NB4 (cell line): ENCODE results near the gene RAB12.

Experiments used
- CTCF ChIP-seq: IDR thresholded peaks from one replicate; pipeline ENCODE4 v1.5.1; 2012; ENCODE audit warnings: low read depth, low read length
- POLR2A ChIP-seq: IDR thresholded peaks from 2 replicates; pipeline ENCODE4 v1.6.1; 2011; ENCODE audit warnings: mild to moderate bottlenecking; ENCODE audit not compliant: insufficient read length; ENCODE audit errors: extremely low read depth

DNA sequence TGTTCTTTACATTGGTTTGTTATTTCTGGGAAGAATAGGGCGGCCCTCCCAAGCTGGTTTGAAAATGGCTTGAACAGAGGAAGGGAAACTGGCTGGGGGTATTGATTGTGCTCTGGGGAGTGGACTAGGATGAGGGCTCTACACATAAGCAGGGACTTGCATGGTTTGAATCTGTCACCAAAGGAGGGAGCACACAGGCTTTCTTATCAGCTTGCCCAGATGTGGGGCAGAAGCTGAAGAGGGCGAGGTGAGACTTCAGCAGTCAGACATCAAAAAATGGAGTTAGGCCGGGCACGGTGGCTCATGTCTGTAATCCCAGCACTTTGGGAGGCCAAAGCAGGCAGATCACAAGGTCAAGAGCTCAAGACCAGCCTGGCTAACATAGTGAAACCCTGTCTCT, 7.2 kb upstream of the RAB12 start:
- TF ChIP-seq CTCF (no peak), POLR2A (no peak)
